H9 (cell line): Measurements from ENCODE around the gene TNIK. TPM values are rescaled to one million over a fixed set of nuclear protein-coding genes. Genes with fewer than 3 reads are reported as not detected.

Experiments used
- DNase-seq: peaks from one replicate; pipeline ENCODE4 v3.0.0-alpha.2; 2017
- H2AFZ ChIP-seq: one replicate; pipeline ENCODE4 v1.6.1; 2013; ENCODE audit warnings: mild to moderate bottlenecking, low read length, control low read depth, moderate library complexity
- H2AK5ac ChIP-seq: 2 replicates; pipeline ENCODE4 v1.6.1; 2013; ENCODE audit warnings: low read length, control low read depth, mixed read lengths; ENCODE audit not compliant: insufficient read length
- H2BK120ac ChIP-seq: one replicate; pipeline ENCODE4 v1.6.1; 2013; ENCODE audit warnings: low read depth, mild to moderate bottlenecking, low read length, control low read depth, inconsistent platforms; ENCODE audit not compliant: poor library complexity, severe bottlenecking
- H2BK12ac ChIP-seq: 2 replicates; pipeline ENCODE4 v1.6.1; 2013; ENCODE audit warnings: low read length, control low read depth, mixed read lengths, low read depth; ENCODE audit not compliant: insufficient read length
- H2BK15ac ChIP-seq: 2 replicates; pipeline ENCODE4 v1.6.1; 2013; ENCODE audit warnings: low read depth, low read length, control low read depth
- H2BK20ac ChIP-seq: one replicate; pipeline ENCODE4 v1.6.1; 2013; ENCODE audit warnings: low read depth, mild to moderate bottlenecking, low read length, control low read depth, inconsistent platforms; ENCODE audit not compliant: poor library complexity, severe bottlenecking
- H2BK5ac ChIP-seq: 2 replicates; pipeline ENCODE4 v1.6.1; 2013; ENCODE audit warnings: low read length, control low read depth, mixed read lengths; ENCODE audit not compliant: insufficient read length
- H3K14ac ChIP-seq: 2 replicates; pipeline ENCODE4 v1.6.1; 2013; ENCODE audit warnings: low read length, control low read depth; ENCODE audit not compliant: insufficient read depth
- H3K18ac ChIP-seq: 2 replicates; pipeline ENCODE4 v1.6.1; 2013; ENCODE audit warnings: low read depth, mild to moderate bottlenecking, mixed read lengths, low read length, control low read depth; ENCODE audit not compliant: insufficient read length
- H3K23ac ChIP-seq: 2 replicates; pipeline ENCODE4 v1.6.1; 2013; ENCODE audit warnings: low read length, control low read depth, mixed read lengths, low read depth; ENCODE audit not compliant: insufficient read length
- H3K23me2 ChIP-seq: 2 replicates; pipeline ENCODE4 v1.6.1; 2013; ENCODE audit warnings: low read depth, mild to moderate bottlenecking, mixed read lengths, low read length, control low read depth; ENCODE audit not compliant: insufficient read length, poor library complexity, severe bottlenecking
- H3K27ac ChIP-seq: 2 replicates; pipeline ENCODE4 v1.5.1; 2013; ENCODE audit warnings: low read length, control low read depth, mixed read lengths, low read depth; ENCODE audit not compliant: insufficient read length
- H3K27me3 ChIP-seq: 2 replicates; pipeline ENCODE4 v1.6.1; 2013; ENCODE audit warnings: low read length, control low read depth, inconsistent platforms; ENCODE audit not compliant: insufficient read depth
- H3K4ac ChIP-seq: 2 replicates; pipeline ENCODE4 v1.6.1; 2013; ENCODE audit warnings: low read depth, mild to moderate bottlenecking, control low read depth, inconsistent platforms, low read length, moderate library complexity
- H3K4me1 ChIP-seq: 2 replicates; pipeline ENCODE4 v1.6.1; 2013; ENCODE audit warnings: low read length, control low read depth, inconsistent platforms; ENCODE audit not compliant: insufficient read depth
- H3K4me2 ChIP-seq: 2 replicates; pipeline ENCODE4 v1.6.1; 2013; ENCODE audit warnings: low read length, control low read depth, mixed read lengths; ENCODE audit not compliant: insufficient read length, insufficient read depth
- H3K56ac ChIP-seq: 2 replicates; pipeline ENCODE4 v1.6.1; 2013; ENCODE audit warnings: low read depth, mild to moderate bottlenecking, mixed read lengths, low read length, control low read depth; ENCODE audit not compliant: insufficient read length
- H3K79me1 ChIP-seq: 2 replicates; pipeline ENCODE4 v1.6.1; 2013; ENCODE audit warnings: low read depth, mild to moderate bottlenecking, moderate library complexity, low read length, control low read depth, inconsistent platforms; ENCODE audit not compliant: insufficient read depth, poor library complexity, severe bottlenecking
- H3K79me2 ChIP-seq: 2 replicates; pipeline ENCODE4 v1.6.1; 2013; ENCODE audit warnings: low read length, control low read depth, inconsistent platforms; ENCODE audit not compliant: insufficient read depth
- H3K9ac ChIP-seq: 2 replicates; pipeline ENCODE4 v1.6.1; 2013; ENCODE audit warnings: low read length, control low read depth, mixed read lengths; ENCODE audit not compliant: insufficient read length; ENCODE audit errors: extremely low read depth
- H3K9me3 ChIP-seq: one replicate; pipeline ENCODE4 v1.6.1; 2013; ENCODE audit warnings: low read depth, low read length, inconsistent platforms; ENCODE audit not compliant: control insufficient read depth
- H3T11ph ChIP-seq: one replicate; pipeline ENCODE4 v1.6.1; 2013; ENCODE audit warnings: mild to moderate bottlenecking, low read length, control low read depth, inconsistent platforms
- H4K20me1 ChIP-seq: one replicate; pipeline ENCODE4 v1.6.1; 2013; ENCODE audit not compliant: control insufficient read depth, insufficient read length, insufficient read depth
- H4K5ac ChIP-seq: 2 replicates; pipeline ENCODE4 v1.6.1; 2013; ENCODE audit warnings: low read depth, mild to moderate bottlenecking, mixed read lengths, low read length, control low read depth; ENCODE audit not compliant: insufficient read length
- H4K8ac ChIP-seq: replicated peaks from 2 replicates; pipeline ENCODE4 v1.6.1; 2013; ENCODE audit warnings: low read length, control low read depth, mixed read lengths, low read depth; ENCODE audit not compliant: insufficient read length
- H4K91ac ChIP-seq: 2 replicates; pipeline ENCODE4 v1.6.1; 2013; ENCODE audit warnings: low read depth, mild to moderate bottlenecking, moderate library complexity, mixed read lengths, low read length, control low read depth; ENCODE audit not compliant: insufficient read length
- H3K27ac Mint-ChIP-seq, 3 experiments: 2 replicates in 2 of 3; 3 replicates in 1 of 3; pipeline ENCODE4 v1.8.0; 2020 to 2021; ENCODE audit warnings: mixed read lengths in 3 of 3, mild to moderate bottlenecking in 1 of 3, moderate library complexity in 1 of 3
- H3K27me3 Mint-ChIP-seq: 2 replicates; pipeline ENCODE4 v1.8.0; 2021; ENCODE audit warnings: low read depth, mild to moderate bottlenecking, moderate library complexity, mixed read lengths
- H3K36me3 Mint-ChIP-seq, 3 experiments: 2 replicates in 2 of 3; 3 replicates in 1 of 3; pipeline ENCODE4 v1.8.0; 2020 to 2021; ENCODE audit warnings: low read depth in 3 of 3, mixed read lengths in 3 of 3; ENCODE audit not compliant: insufficient read depth in 1 of 3
- H3K4me1 Mint-ChIP-seq, 2 experiments: 2 replicates each; pipeline ENCODE4 v1.8.0; 2020; ENCODE audit warnings: mixed read lengths in 2 of 2
- H3K4me3 Mint-ChIP-seq, 2 experiments: 2 replicates in 1 of 2; 3 replicates in 1 of 2; pipeline ENCODE4 v1.8.0; 2020 to 2021; ENCODE audit warnings: mild to moderate bottlenecking in 2 of 2, mixed read lengths in 2 of 2, moderate library complexity in 1 of 2
- H3K9me3 Mint-ChIP-seq, 2 experiments: 2 replicates in 1 of 2; 3 replicates in 1 of 2; pipeline ENCODE4 v1.8.0; 2020; ENCODE audit warnings: mild to moderate bottlenecking in 2 of 2, mixed read lengths in 2 of 2, moderate library complexity in 1 of 2
- CTCF ChIP-seq: fragments of 200-600 bp; sonication (generic); conservative IDR thresholded peaks from 3 replicates; pipeline ENCODE4 v1.8.0; 2021; ENCODE audit warnings: antibody characterized with exemption, mild to moderate bottlenecking
- WGBS: extraction: QIAGEN DNeasy Blood & Tissue Kit; methylation state at CpG from one replicate; pipeline ENCODE4 v1.1.7; 2013; ENCODE audit warnings: missing lambda C conversion rate, low lambda C conversion rate, mixed read lengths; ENCODE audit not compliant: insufficient read length; ENCODE audit errors: extremely low coverage; 5-methylcytosine and 5-hydroxymethylcytosine counted together
- total RNA-seq: library from RNA; stranded (reverse); gene quantifications from 2 replicates; pipeline ENCODE4 v1.2.1, GENCODE V29; 2021

The TNIK gene
- total RNA-seq, 1 experiment from 2014 or later = 15.9 TPM

DNA sequence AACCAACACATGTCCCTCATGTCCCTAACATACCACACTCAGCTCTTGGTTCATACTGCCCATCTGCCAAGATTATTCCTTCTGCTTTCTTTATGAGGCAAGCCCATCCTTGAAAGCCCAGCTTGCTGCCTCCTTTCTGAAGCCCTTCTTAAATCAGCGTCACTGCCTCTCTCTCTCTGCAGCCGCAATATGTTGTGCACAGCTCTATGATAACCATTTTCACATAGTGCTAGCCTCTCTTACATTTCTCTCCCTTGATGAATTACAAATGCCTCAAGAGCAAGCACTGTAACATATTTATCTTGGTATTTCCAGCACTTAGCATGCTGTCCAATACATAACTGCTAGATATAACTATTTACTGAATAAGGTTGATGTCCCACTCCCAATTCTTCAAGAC is 86.5 kb downstream of the TNIK start:
- peaks cover 14% of the 10 kb centered on the region; the same call in 1 of the 2 replicates for H3K79me2 ChIP-seq
- no peak overlapping the region for H2BK120ac ChIP-seq
- H2BK12ac ChIP-seq = no peak overlapping the region
- DNase-seq = no peak
- 0 out of 2 replicates have a peak, but pooled peaks cover 2% of the 10 kb centered on the region for H3K4me1 ChIP-seq
- TF ChIP-seq CTCF = no peak
- H3K9me3 Mint-ChIP-seq = no peaks in the 10 kb centered on the region
- H3K36me3 Mint-ChIP-seq = no peaks in the 10 kb centered on the region
- no peak overlapping the region for H3K4ac ChIP-seq
- H4K91ac ChIP-seq = no peak overlapping the region
- no peak overlapping the region for H4K8ac ChIP-seq
- H3K79me1 ChIP-seq = no peaks in the 10 kb centered on the region
- WGBS = no CpG with 5 or more reads among the region's 2 CpGs
- H3K56ac ChIP-seq = no peak overlapping the region
- no peak overlapping the region for H2BK5ac ChIP-seq
- H4K20me1 ChIP-seq = no peaks in the 10 kb centered on the region
- no peak overlapping the region for H3K4me2 ChIP-seq
- no peak overlapping the region for H3K9ac ChIP-seq
- no peak overlapping the region for H3K4me3 Mint-ChIP-seq
- no peak overlapping the region for H2BK20ac ChIP-seq
- H3K27ac ChIP-seq = no peak overlapping the region
- H3K18ac ChIP-seq = no peak overlapping the region
- H3K23me2 ChIP-seq = no peaks in the 10 kb centered on the region
- no peaks in the 10 kb centered on the region for H3K9me3 ChIP-seq
- no peaks in the 10 kb centered on the region for H3K27me3 Mint-ChIP-seq
- no peak overlapping the region for H3K23ac ChIP-seq
- no peak overlapping the region for H4K5ac ChIP-seq
- peaks cover 15 to 23% of the 10 kb centered on the region in 2 experiments for H3K4me1 Mint-ChIP-seq
- no peak overlapping the region for H2BK15ac ChIP-seq
- H3K27me3 ChIP-seq = no peaks in the 10 kb centered on the region
- no peak overlapping the region for H2AFZ ChIP-seq
- H3K14ac ChIP-seq = no peak overlapping the region
- H3T11ph ChIP-seq = no peak overlapping the region
- no peak overlapping the region for H3K27ac Mint-ChIP-seq
- H2AK5ac ChIP-seq = no peak overlapping the region
